NK-92 (cell line): ENCODE data around the gene TBCD.

ENCODE experiments used
- DNase-seq: peaks from one replicate; lab custom pipeline; 2025; ENCODE audit not compliant: unreplicated experiment; lab: John Stamatoyannopoulos, UW

TBCD gene

DNA sequence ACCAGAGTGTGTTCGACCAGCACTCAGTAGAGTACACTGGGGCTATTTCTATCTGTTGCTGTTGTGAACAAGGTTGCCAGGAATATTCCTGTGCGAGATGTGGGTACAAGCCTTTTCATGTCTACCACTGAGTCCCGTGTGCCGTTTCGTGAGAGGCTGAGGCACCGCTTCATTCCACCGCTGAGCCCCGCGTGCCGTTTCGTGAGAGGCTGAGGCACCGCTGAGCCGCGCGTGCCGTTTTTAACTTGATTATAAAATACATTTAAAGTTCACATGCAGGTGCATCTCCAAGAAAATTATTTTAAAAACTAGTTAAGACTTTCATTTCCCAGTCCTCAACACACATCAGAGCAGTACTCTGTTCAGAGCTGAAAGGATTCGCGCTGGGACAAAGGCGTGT, 166.6 kb downstream of the TBCD start:
- no peak for DNase-seq

DNA sequence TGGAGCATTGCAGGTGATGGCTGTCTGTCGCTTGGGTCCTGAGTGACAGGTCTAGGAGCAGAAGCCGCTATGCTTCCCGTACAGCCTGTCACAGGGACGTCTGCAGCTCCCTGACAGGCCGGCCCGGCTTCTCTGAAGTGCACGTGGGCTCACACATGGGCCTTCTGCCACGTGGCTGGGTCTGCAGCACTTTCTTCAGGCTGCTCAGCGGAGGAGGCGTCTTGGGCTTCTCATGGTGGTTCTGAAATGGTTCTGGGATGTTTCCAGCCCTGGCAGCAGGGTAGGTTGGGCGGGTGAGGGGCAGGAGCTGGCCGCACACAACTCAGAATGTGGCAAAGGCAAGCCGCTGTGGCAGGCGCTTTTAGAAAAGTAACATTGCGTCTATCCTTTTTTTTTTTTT, 168.3 kb downstream of the TBCD start:
- DNase-seq: no peak

DNA sequence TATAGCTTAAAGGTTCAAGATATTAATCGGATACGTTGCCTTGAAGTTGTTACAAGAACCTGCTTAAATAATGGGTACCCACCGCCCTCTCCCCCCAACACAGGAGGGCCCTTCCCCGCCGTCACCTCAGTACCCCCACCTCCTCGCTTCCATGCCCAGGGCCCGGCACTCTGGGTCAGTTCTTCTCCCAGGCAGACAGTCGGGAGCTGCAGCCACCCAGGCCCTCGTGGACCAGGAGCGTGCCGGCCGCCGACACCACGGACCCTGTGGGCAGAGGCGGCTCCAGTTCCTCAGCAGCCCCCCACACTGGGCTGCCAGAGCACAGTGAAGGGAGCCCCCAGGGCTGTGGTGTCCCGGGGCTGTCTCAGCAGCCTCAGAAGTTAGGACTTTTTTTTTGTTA, 168.8 kb downstream of the TBCD start:
- no peak for DNase-seq

GRCh38 chr17:82921426-82921825, 169.6 kb downstream of the TBCD start:
- DNase-seq: no peak

GRCh38 chr17:82922646-82923045, 170.8 kb downstream of the TBCD start:
- no peak for DNase-seq

- DNase-seq: no peak
Measured at GRCh38 chr17:82923366-82924113, 171.7 kb downstream of the TBCD start.

DNA sequence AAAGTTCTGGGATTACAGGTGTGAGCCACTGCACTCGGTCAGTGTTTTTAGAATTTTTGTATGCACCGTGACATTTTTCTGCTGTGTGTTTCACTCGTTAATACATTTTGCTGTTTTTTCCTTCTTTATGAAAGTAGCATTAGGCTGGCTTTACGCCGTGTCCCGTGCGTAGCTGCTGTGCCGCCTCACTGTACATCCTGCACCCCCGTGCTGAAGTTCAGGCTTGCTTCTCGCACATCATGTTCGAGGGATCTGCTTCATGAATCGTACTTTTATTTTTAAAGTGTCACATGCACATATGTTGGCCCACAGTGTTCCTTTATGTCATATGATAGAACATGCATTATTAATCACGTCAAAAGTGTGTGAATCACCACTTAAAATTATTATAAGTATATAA, 172.3 kb downstream of the TBCD start:
- DNase-seq: no peak

- DNase-seq: no peak
Measured at GRCh38 chr17:82924812-82925211, 172.9 kb downstream of the TBCD start.

DNA sequence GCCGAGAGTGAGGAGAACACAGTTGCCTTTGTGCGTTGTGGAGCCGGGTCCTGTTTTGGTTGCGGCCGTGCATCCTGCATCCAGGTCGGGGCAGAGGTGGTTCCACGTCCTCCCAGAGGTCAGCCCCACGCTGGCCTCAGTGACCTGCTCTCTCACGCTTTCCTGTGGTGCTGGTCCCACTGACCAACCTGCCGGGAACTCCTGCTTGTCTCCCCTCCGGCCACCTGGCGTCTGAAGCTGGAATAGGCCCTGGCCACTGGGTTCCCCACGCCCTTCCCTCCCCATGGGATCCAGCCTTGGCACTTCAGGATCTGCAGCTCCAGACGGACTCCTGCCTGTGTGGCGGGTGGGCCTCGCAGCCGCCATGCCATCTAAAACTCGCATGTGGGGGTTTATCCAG, 173.5 kb downstream of the TBCD start:
- DNase-seq: no peak

- DNase-seq: no peak
Measured at GRCh38 chr17:82926081-82926480, 174.2 kb downstream of the TBCD start.

DNA sequence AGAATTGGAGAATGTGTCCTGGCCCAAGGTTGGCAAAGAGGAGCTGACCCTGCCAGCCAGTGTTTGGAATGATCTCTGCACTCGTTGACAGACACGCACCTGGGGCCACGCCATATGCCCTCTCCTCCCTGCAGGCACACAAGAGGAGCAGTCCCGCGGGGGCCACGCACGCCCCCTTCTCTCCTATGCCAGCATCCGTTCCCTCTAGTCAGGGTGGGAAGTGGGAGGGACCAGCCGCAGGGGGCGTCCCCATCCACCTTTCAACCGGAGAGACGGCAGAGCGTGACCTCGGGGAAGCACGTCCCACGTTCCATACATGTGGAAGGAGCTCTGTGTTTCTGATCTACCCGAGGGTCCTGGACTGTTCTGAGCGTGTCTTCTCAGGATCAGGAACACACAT, 174.9 kb downstream of the TBCD start:
- DNase-seq: no peak

DNA sequence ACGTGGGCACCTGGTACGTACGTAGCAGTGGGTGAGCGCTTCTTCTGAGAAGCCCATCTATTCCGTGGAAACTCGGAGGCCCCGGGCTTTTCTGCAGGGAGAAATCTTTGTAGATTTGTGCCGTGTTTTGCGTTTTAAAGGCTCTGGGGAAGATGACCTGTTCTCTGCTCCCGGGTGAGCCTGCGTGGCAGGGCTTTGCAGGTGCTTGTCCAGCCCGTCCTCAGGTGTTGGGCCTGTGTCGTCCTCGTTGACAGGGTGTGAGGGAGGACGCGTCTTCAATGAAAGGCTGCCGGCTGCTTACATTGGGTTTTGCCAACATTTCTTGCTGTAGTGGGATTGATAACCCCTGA, 175.4 kb downstream of the TBCD start:
- no peak for DNase-seq

GRCh38 chr17:82927661-82928601, 176.1 kb downstream of the TBCD start:
- DNase-seq: no peak

DNA sequence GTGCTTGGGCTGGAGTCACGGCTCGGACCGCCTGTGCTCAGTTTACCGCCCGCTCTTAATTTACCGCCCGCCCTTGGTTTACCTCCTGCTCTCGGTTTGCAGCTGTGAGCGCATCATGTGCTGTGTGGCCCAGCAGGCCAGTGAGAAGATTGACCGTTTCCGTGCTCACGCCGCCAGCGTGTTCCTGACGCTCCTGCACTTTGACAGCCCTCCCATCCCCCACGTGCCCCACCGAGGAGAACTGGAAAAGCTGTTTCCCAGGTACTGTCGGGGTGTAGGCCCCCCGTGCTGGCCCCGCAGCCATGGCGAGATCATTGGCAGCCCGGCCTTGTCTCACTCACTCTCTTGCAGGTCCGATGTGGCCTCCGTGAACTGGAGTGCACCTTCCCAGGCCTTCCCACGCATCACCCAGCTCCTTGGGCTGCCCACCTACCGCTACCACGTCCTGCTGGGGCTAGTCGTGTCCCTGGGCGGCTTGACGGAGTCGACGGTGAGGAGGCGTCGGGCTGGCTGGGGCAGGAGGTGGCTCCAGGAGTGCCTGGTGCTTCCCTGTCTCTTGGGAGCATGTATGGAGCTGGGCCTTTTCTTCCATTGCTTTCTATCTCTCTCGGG, 177.3 kb downstream of the TBCD start:
- DNase-seq: no peak

GRCh38 chr17:82929676-82930042, 177.8 kb downstream of the TBCD start:
- DNase-seq: no peak

GRCh38 chr17:82930043-82930923, 178.4 kb downstream of the TBCD start:
- no peak for DNase-seq

- no peak for DNase-seq
Measured at GRCh38 chr17:82930924-82931698, 179.2 kb downstream of the TBCD start.

GRCh38 chr17:82931699-82932517, 180.0 kb downstream of the TBCD start:
- no peak for DNase-seq

DNA sequence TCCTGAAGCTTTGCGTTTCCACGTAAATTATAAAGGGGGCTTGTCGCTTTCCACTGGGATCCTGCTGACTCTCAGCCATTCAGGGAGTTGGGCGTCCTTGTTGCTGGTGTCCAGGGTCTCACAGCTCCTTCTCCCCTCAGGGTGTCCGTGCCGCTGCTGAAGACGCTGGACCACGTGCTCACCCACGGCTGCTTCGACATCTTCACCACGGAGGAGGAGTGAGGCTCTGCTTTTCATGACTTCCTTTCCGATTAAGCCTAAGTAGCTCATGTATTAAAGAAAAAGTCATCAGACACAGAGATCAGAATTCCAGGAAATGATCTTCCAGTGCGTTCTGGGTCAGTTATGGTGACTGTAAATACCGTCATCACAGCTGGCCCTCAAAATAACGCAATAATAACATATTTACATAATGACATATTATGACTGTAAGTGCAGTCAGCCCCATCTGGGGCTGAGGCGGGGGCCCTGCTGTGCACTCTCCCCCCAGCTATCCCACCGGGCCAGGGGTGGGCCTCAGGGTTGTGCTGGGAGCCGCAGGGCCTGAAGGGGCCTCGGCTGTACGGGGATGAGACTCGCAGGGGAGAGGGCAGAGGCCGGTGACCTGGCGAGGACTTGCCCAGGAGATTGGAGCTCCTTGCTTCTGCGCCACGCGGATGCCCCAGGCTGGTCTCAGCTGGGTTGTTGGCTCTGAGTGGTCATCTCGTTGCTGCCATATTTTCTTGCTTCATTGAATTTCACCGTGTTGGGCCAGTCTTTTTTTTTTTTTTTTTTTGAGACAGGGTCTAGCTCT, 180.8 kb downstream of the TBCD start:
- DNase-seq: no peak
